Panc1 (cell line): ENCODE data around the gene PGAM5. TPM values are rescaled to one million over a fixed set of nuclear protein-coding genes. Genes with fewer than 3 reads are reported as not detected.

ENCODE experiments used
- ATAC-seq: fragments of 200-7000 bp; cut with Tn5 transposase; 2 replicates; pipeline ENCODE4 v1.9.1; 2020; ENCODE audit warnings: mild to moderate bottlenecking, moderate library complexity
- BruUV-seq: library from RNA; stranded (reverse); fragments of 400-500 nt; replicated peaks from 2 replicates; lab custom pipeline; 2021; lab: Mats Ljungman, UMichigan
- CTCF ChIA-PET: fragments of 300-600 bp; sonication (Branson Sonifier 250); formaldehyde crosslinking; loops from one replicate; lab custom pipeline; 2022; ENCODE audit warnings: antibody characterized with exemption; lab: Charles Lee
- POLR2A ChIA-PET: fragments of 300-600 bp; sonication (Branson Sonifier 250); formaldehyde crosslinking; loops from one replicate; lab custom pipeline; 2022; ENCODE audit warnings: antibody characterized with exemption; lab: Charles Lee
- DNase-seq: peaks from one replicate; pipeline ENCODE4 v3.0.0-alpha.2; 2010; ENCODE audit warnings: low read depth, low spot score
- H3K27ac ChIP-seq: 2 replicates; pipeline ENCODE4 v1.5.1; 2011; ENCODE audit warnings: mild to moderate bottlenecking, low read length, inconsistent platforms
- H3K27me3 ChIP-seq: fragments of 200-500 bp; sonication (Bioruptor generic); 2 replicates; pipeline ENCODE4 v1.6.0; 2014; ENCODE audit warnings: low read length, inconsistent platforms; ENCODE audit not compliant: control insufficient read depth, insufficient read depth
- H3K36me3 ChIP-seq: fragments of 200-500 bp; sonication (Bioruptor generic); 2 replicates; pipeline ENCODE4 v1.5.1; 2014; ENCODE audit warnings: inconsistent platforms, mild to moderate bottlenecking, low read length, moderate library complexity; ENCODE audit not compliant: control insufficient read depth, insufficient read depth
- H3K4me1 ChIP-seq: 2 replicates; pipeline ENCODE4 v1.5.1; 2011; ENCODE audit warnings: inconsistent platforms, mild to moderate bottlenecking, low read length, moderate library complexity; ENCODE audit not compliant: control insufficient read depth, insufficient read depth
- H3K4me3 ChIP-seq, 2 experiments: 2 replicates each; pipeline ENCODE4 v1.5.1; 2011 to 2012; ENCODE audit warnings: low read depth in 2 of 2, low read length in 2 of 2, mild to moderate bottlenecking in 2 of 2, inconsistent platforms in 1 of 2, moderate library complexity in 1 of 2
- H3K9me3 ChIP-seq: fragments of 200-500 bp; sonication (Bioruptor generic); 2 replicates; pipeline ENCODE4 v1.5.1; 2014; ENCODE audit warnings: low read depth, mild to moderate bottlenecking, inconsistent platforms, low read length, moderate library complexity; ENCODE audit not compliant: control insufficient read depth, insufficient read depth
- POLR2AphosphoS5 ChIP-seq: IDR thresholded peaks from 2 replicates; pipeline ENCODE4 v1.6.1; 2012; ENCODE audit warnings: mild to moderate bottlenecking, low read depth, low read length, moderate library complexity
- SIN3A ChIP-seq: IDR thresholded peaks from 2 replicates; pipeline ENCODE4 v1.6.1; 2012; ENCODE audit warnings: low read depth, mild to moderate bottlenecking, low read length, moderate library complexity, borderline replicate concordance; ENCODE audit not compliant: insufficient read depth
- TCF7L2 ChIP-seq: IDR thresholded peaks from 2 replicates; pipeline ENCODE4 v1.6.1; 2011; ENCODE audit warnings: mild to moderate bottlenecking, low read depth, low read length, inconsistent platforms
- in situ Hi-C: cut with HindIII; loops from 2 replicates; pipeline ENCODE4 v1.10.0; 2016; ENCODE audit warnings: low sequenced_read_pairs, low pct_unique_long_range_greater_than_20kb
- intact Hi-C: fragments of 100-400 bp; cut with micrococcal nuclease; formaldehyde crosslinking; loops from one replicate; pipeline ENCODE4 v1.10.0; 2022; ENCODE audit not compliant: unreplicated experiment
- total RNA-seq: library from RNA; stranded (reverse); gene quantifications from one replicate; pipeline ENCODE4 v1.2.1, GENCODE V29; 2021; ENCODE audit not compliant: unreplicated experiment
- TF ChIP-seq, protein P1 (sequence below): fragments of 450-650 bp; IDR thresholded peaks from 2 replicates; pipeline ENCODE4 v1.5.1; 2017; ENCODE audit warnings: mild to moderate bottlenecking
- TF ChIP-seq, protein P2 (sequence below), 2 experiments: IDR thresholded peaks; 2 replicates each; pipeline ENCODE4 v1.6.1; 2011 to 2012; ENCODE audit warnings: low read depth in 2 of 2, control low read depth in 1 of 2, low read length in 1 of 2, mild to moderate bottlenecking in 1 of 2, moderate library complexity in 1 of 2; ENCODE audit not compliant: insufficient read depth in 1 of 2

PGAM5 gene
- total RNA-seq, 1 experiment from 2014 or later: 116 TPM

DNA sequence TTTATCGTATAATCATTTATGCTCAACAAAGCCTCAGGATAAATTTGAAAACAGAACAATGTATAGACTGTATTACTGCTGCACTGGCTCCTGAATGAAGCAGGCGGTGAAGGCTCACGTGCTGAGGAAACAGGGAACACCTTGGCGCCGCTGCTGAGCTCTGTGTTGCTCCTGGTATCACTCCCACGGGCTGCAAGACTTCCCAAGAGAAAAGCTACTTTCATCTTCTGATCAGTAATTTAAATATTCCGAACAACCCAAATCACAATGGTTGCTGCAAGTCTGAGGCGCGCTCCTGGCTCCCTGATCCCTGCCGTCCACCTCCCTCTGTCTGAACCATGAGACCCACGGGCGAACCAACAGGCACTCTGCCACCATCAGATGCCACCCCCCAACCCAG lies 15.7 kb downstream of the PGAM5 start:
- intact Hi-C loops (no loop called here), in situ Hi-C loops (no loop called here)
- CTCF ChIA-PET: no interaction called here
- no peaks in the 10 kb centered on the region for H3K27me3 ChIP-seq
- H3K27ac ChIP-seq: no peak overlapping the region
- DNase-seq (no peak), ATAC-seq (no peak)
- no peak overlapping the region for H3K4me3 ChIP-seq
- BruUV-seq: TSS peak; percentile 53
- H3K9me3 ChIP-seq: no peaks in the 10 kb centered on the region
- TF ChIP-seq, protein P1, sequence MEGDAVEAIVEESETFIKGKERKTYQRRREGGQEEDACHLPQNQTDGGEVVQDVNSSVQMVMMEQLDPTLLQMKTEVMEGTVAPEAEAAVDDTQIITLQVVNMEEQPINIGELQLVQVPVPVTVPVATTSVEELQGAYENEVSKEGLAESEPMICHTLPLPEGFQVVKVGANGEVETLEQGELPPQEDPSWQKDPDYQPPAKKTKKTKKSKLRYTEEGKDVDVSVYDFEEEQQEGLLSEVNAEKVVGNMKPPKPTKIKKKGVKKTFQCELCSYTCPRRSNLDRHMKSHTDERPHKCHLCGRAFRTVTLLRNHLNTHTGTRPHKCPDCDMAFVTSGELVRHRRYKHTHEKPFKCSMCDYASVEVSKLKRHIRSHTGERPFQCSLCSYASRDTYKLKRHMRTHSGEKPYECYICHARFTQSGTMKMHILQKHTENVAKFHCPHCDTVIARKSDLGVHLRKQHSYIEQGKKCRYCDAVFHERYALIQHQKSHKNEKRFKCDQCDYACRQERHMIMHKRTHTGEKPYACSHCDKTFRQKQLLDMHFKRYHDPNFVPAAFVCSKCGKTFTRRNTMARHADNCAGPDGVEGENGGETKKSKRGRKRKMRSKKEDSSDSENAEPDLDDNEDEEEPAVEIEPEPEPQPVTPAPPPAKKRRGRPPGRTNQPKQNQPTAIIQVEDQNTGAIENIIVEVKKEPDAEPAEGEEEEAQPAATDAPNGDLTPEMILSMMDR: no peak
- 0 out of 2 replicates have a peak, but pooled peaks have one; percentile 34 for TF ChIP-seq POLR2AphosphoS5
- TF ChIP-seq TCF7L2: no peak
- peaks cover 13% of the 10 kb centered on the region for H3K4me1 ChIP-seq
- H3K36me3 ChIP-seq: peaks cover 25% of the 10 kb centered on the region
- POLR2A ChIA-PET: no interaction called here

DNA sequence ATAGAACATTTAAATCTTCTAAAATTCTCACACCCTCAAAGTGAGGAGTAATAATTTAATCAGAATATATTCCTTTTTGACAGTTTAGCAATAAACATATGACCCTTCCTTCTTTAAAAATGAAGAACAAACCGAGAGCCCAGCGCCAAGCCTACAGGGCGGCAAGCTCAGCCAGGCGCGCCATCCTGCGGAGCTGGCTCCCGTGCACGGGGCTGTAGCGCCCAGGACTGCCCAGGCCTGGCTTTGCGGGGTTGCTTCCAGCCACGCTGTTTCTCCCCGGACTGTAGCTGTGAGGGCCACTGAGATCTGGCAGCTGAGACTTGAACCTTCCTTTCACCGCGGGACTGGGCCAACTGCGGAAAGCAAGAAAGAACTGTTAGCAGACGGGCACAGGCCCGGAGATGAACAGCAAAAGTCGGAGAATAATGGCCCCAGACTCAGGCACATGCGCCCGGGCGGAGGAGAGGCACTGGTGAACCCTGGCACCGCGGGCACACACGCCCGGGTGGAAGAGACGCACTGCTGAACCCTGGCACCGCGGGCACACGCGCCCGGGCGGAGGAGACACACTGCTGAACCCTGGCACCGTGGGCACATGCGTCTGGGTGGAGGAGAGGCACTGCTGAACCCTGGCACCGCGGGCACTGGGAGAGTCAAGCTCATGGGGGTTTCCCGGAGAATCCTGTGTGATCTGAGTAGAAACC lies 16.6 kb downstream of the PGAM5 start:
- DNase-seq: no peak
- Histone ChIP-seq H3K4me1 (peaks cover 13% of the 10 kb centered on the region), H3K27ac (no peak overlapping the region), H3K9me3 (no peaks in the 10 kb centered on the region), H3K27me3 (no peaks in the 10 kb centered on the region), H3K4me3 (no peak overlapping the region), H3K36me3 (peaks cover 25% of the 10 kb centered on the region)
- BruUV-seq: no TSS peak
- no peak for TF ChIP-seq POLR2AphosphoS5
- TF ChIP-seq, protein P1: no peak
- TF ChIP-seq, protein P2, sequence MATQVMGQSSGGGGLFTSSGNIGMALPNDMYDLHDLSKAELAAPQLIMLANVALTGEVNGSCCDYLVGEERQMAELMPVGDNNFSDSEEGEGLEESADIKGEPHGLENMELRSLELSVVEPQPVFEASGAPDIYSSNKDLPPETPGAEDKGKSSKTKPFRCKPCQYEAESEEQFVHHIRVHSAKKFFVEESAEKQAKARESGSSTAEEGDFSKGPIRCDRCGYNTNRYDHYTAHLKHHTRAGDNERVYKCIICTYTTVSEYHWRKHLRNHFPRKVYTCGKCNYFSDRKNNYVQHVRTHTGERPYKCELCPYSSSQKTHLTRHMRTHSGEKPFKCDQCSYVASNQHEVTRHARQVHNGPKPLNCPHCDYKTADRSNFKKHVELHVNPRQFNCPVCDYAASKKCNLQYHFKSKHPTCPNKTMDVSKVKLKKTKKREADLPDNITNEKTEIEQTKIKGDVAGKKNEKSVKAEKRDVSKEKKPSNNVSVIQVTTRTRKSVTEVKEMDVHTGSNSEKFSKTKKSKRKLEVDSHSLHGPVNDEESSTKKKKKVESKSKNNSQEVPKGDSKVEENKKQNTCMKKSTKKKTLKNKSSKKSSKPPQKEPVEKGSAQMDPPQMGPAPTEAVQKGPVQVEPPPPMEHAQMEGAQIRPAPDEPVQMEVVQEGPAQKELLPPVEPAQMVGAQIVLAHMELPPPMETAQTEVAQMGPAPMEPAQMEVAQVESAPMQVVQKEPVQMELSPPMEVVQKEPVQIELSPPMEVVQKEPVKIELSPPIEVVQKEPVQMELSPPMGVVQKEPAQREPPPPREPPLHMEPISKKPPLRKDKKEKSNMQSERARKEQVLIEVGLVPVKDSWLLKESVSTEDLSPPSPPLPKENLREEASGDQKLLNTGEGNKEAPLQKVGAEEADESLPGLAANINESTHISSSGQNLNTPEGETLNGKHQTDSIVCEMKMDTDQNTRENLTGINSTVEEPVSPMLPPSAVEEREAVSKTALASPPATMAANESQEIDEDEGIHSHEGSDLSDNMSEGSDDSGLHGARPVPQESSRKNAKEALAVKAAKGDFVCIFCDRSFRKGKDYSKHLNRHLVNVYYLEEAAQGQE (IDR thresholded peaks at IDR 0.05; ENCODE audit: insufficient read depth in 1 of 2, low read depth in 2 of 2, low read length in 1 of 2): no peak
- no peak for TF ChIP-seq TCF7L2
- TF ChIP-seq SIN3A: no peak
- in situ Hi-C loops: no loop called here
- POLR2A ChIA-PET: no interaction called here
- intact Hi-C loops: no loop called here
- no peak for ATAC-seq
- CTCF ChIA-PET: no interaction called here
